VCaP (cell line): ENCODE results near the gene CACNB2.

Source experiments
- H3K27ac ChIP-seq: fragments of 450-650 bp; 2 replicates; pipeline ENCODE4 v1.5.1; 2017
- TF ChIP-seq, protein P1 (sequence below): fragments of 450-650 bp; conservative IDR thresholded peaks from 2 replicates; pipeline ENCODE4 v1.5.1; 2017; ENCODE audit warnings: mild to moderate bottlenecking, moderate library complexity

Gene CACNB2

DNA sequence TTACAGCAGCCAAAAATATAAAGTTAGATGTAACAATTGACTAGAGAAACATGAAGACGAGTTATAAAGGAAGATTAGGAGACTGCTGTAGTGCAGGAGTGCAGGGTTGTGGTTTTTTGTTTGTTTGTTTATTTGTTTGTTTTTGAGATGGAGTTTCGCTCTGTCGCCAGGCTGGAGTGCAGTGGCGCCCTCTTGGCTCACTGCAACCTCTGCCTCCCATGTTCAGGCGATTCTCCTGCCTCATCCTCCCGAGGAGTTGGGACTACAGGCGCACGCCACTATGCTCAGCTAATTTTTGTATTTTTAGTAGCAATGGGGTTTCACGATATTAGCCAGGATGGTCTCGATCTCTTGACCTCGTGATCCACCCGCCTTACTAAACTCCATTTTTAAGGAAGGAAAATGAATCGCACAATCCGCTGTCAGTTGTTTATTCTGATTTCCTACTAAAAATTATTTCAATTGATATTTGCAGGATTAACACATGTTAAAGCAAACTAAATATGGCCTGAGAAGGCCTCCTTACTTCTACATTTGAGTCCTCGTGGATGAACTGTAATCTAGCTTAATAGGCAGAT, 277.8 kb downstream of the CACNB2 start:
- TF ChIP-seq, protein P1, sequence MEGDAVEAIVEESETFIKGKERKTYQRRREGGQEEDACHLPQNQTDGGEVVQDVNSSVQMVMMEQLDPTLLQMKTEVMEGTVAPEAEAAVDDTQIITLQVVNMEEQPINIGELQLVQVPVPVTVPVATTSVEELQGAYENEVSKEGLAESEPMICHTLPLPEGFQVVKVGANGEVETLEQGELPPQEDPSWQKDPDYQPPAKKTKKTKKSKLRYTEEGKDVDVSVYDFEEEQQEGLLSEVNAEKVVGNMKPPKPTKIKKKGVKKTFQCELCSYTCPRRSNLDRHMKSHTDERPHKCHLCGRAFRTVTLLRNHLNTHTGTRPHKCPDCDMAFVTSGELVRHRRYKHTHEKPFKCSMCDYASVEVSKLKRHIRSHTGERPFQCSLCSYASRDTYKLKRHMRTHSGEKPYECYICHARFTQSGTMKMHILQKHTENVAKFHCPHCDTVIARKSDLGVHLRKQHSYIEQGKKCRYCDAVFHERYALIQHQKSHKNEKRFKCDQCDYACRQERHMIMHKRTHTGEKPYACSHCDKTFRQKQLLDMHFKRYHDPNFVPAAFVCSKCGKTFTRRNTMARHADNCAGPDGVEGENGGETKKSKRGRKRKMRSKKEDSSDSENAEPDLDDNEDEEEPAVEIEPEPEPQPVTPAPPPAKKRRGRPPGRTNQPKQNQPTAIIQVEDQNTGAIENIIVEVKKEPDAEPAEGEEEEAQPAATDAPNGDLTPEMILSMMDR = no peak
- H3K27ac ChIP-seq = no peak overlapping the region

DNA sequence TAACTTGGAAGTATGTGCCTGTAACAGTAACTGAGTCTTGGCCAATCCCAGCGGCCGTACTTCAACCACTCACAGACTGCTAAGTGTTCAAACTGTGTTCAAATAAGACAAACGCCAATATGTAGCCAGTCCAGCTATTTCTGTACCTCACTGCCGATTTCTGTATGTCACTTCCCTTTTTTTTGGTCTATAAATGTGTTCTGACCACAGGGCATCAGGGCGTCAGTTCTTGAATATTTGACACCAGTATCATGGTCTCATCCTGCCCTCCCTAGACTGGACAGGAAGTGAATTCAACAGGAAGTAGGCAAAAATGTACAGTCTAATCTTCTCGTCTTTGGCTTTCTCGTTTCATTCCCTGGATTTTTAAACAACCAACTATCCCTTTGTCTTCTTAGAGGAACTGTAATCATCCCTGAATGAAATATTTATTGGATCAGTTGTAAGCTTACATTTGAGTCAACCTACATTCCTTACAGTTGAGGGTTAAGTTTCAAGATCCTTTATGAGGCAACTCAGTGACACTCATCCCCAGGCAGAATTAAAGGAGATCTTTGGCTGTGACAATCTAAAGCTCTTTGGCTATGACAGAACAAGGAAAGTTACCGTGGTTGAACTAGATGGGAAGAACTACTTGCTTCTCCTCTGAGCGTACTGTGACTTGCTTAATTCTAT, 278.5 kb downstream of the CACNB2 start:
- TF ChIP-seq, protein P1 = no peak
- H3K27ac ChIP-seq = no peak overlapping the region

DNA sequence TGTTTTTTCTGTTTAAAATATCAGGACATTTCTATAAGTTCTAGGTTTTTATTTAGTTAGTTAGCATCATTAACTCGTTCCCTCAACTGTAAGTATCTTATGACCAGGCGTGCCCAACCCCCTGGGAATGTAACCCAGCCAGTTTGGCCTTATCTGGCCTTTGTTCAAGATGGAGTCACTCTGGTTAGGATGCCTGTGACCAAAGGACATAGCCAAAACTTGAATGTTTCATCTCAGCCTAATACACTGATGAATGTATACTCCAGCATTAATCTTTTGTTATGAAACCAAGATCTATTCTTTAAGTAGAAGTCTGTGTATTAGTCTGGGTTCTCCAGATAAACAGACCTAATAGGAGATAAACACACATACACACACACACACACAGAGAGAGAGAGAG, 279.7 kb downstream of the CACNB2 start:
- TF ChIP-seq, protein P1 = no peak
- no peak overlapping the region for H3K27ac ChIP-seq

DNA sequence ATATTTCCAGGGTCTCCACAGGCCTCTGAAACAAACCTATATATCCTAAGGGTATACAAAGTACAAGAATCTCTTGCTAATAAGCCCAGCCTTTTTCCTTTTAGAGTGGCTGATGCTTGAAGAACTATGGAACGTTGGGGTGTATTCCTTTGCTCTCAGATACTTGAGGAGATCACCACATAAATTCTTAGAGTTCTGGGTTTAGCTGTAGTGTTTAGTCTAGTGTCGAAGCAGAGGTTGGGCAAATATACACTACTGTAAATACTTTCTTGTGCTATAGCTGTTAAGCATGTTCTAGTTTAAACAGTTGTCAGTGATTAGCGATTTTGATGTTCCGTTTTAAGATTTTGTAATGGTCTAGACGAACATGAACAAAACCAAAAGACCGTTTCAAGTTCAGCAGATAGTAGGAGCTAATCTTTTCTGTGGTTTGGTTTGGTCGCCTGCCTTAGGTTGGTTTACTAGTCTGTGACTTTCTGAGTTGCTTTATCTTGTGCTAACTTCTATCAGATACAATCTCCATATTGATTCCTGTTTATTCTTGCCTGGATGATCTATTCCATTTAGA, 281.6 kb downstream of the CACNB2 start:
- TF ChIP-seq, protein P1 = no peak
- no peak overlapping the region for H3K27ac ChIP-seq

DNA sequence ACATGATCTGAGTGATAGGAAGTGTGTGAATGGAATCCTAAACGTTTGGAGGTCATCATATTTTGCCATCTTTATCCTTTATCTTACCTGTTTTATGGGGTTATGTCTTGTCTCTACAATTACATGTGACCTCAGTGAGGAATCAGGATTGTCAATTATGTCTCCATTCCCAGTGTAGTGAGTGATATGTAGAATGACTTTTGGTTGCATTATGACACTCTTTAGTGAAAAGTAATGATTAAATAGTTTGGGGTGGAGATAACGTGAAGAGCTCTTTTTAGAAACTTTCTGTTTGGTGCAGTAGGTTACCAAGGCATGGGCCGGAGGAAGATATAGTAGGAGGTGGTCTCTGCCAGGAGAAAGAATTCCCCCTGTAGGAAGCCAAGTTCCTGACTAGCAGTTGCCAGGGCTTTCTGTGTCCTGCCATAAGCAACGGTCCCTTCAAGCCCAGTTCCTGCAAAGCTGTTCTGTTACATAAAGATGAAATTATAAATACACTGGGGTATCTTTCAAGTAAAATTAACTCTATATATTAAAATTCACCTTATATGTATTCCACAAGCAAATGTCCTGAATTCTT, 282.9 kb downstream of the CACNB2 start:
- TF ChIP-seq, protein P1 = no peak
- H3K27ac ChIP-seq = no peak overlapping the region

DNA sequence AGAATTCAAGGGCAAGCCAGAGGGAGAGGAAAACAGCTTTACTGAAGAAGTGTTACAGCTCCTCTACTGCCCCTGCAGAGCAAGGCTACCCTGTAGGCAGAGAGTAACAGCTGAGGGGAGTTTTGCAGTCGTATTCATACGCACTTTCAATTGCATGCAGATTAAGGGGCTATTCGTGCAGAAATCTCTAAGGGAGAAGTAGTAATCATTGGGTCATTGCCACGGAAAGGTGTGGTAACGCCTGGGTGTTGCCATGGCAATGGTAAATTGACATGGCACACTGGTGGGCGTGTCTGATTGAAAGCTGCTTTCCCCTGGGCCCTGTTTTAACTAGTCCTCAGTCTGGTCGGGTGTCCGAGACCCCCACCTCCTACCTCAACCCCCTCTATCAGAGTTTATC, 284.0 kb downstream of the CACNB2 start:
- H3K27ac ChIP-seq = no peak overlapping the region
- TF ChIP-seq, protein P1 = no peak

DNA sequence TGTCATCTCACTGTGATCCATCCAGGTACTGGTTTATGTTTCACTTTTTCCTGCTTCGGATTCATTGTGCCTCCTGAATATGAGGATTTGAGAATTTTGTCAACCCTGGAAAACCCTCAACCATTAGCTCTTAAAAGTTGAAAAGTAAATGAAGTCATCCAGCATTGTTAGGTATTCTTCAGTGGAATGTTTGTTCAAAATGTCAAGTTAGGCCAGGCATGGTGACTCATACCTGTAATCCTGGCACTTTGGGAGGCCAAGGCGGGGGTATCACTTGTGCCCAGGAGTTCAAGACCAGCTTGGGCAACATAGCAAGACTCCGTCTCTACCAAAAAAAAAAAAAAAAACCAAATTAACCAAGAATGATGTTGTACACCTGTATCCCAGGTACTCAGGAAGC, 289.1 kb downstream of the CACNB2 start:
- TF ChIP-seq, protein P1 = no peak
- H3K27ac ChIP-seq = no peak overlapping the region
